NCI-H2107 treated with DMSO at 0.1 percent for 48 hours (cell line): ENCODE measurements around the gene APOF.
"Not testable (repeated sequence)": the region's sequence is repeated elsewhere in the genome, so short reads cannot be mapped to it uniquely, and the experiment has no call there.

Experiments used
- DNase-seq: peaks from one replicate; lab custom pipeline; 2025; ENCODE audit not compliant: unreplicated experiment; lab: John Stamatoyannopoulos, UW

APOF gene

DNA sequence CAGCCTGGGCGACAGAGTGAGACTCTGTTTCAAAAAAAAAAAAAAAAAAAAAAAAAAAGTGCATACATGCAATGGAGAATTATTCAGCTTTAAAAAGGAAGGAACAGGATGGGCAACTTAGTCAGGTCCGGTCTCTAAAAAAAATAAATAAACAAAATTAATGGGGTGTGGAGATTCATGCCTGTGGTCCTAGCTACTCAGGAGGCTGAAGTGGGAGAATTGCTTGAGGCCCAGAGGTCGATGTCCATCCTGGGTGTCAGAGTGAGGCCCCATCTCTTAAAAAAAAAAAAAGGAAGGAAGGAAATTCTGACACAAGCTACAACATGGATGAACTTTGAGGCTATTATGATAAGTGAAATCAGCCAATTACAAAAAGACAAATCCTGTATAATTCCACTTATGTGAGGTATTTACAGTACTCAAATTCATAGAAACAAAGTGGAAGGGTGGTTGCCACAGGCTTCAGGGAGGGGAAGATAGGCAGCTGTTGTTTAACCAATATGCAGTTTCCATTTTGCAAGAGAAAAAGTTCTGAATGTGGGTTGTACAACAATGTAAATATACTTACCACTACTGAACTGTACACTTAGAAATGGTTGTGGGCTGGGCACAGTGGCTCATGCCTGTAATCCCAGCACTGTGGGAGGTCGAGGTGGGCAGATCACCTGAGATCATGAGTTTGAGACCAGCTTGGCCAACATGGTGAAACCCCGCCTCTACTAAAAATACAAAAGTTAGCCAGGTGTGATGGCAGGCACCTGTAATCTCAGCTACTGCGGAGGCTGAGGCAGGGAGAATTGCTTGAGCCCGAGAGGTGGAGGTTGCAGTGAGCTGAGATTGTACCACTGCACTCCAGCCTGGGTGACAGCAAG lies 12.3 kb upstream of the APOF start:
- DNase-seq = no peak

DNA sequence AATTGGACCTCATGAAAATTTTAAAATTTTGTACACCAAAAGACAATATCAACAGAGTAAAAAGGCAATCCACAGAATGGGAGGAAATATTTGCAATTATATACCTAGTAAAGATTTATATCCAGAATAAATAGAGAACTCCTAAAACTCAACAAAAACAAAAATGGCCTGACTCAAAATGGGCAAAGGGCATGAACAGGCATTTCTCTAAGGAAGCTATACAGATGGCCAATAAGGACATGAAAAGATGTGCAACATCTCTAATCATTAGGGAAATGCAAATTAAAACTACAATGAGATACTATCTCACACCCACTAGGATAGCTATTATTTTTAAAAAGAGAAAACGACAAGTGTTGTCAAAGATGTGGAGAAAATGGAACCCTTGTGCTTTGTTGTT lies 10.9 kb upstream of the APOF start:
- DNase-seq = no peak

DNA sequence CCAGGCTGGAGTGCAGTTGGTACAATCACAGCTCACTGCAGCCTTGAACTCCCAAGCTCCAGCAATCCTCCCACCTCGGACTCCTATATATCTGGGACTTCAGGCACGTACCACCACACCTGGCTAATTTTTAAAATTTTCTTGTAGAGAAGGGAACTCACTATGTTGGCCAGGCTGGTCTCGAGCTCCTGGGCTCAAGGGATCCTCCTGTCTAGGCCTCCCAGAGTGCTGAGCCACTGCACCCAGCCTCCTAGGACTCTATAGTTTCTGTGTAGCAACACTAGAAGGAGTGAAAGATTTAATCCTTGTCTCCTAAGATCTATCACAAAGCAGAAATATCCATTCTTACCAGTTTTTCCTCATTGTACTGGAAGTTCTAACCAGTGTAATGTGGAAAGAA lies 4.3 kb upstream of the APOF start:
- no peak for DNase-seq

- DNase-seq = no peak
These were observed 1.0 kb downstream of the APOF start for GRCh38 chr12:56361487-56362129.

DNA sequence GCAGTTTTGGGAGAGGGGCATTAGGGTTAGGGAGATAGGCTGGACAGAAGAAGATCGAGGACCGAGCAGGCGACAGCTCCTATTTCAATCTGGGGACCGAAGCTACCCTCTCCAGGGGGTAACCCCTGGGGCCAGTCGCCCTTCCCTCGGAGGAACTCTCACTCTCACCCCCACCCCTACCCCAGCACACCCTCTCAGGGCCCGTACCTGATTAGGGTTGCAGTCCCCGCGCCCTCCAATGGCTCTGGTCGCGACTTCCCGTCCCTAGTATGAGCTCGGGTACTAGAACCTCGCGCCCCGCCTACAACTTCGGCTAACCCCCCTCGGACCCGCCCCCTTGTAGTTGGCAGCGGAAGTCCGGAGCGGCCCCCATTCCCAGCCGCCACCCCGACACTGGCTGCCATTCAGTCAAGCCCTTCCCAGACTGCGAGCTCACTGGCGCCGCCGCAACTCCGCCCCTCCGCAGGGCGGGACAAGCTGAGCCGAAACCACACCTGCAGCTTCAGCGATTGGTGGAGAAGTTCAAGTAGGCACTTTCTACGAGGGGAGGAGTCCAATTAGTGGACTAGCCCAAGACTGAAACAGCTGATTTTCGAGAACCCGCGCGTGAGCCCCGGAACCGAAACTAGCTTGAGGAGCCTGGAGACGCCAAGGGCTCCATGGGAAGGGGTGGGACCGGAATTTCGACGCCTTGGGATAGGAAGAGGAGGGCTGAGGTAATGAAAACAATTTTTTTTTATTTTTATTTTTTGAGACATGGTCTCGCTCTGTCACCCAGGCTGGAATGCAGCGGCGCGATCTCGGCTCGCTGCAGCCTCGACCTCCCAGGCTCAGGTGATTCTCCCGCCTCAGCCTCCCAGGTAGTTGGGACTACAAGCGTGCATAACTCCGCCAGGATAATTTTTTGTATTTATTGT lies 2.5 kb downstream of the APOF start, which contains the start of gene STAT2:
Gene STAT2, minus strand, starts transcription at position 257 of the 917 bp plus-strand sequence. CDS start 3,536 bp downstream, outside the sequence.
- peak; percentile 99 for DNase-seq

DNA sequence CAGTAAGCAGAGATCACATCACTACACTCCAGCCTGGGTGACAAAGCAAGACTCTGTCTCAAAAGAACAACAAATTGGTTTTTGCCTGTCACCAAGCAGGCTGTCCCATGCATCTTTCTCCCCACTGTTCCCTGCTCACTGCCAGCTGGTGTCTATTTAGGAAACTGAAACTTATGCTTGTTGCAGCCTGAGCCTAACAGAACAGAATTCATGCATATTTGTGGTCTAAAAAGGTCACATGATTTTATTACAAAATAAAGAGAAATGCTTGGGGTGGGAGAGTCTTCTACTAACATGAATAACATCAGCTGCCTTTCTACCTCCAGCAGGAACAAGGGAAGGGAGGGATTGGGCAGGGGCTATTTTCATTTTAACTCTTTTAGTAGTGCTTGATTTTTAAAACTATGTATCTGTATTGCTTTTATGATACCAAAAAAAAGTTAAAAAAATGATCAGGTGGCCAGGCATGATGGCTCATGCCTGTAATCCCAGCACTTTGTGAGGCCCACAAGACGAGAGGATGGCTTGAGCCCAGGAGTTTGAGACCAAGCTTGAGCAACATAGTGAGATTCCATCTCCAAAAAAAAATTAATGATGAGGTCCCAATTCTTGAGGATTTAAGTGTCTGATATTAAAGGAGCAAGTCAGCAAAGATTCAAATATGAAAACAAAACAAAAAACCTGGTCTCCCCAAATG lies 3.7 kb downstream of the APOF start:
- no peak for DNase-seq

GRCh38 chr12:56351325-56351724 lies 11.3 kb downstream of the APOF start:
- no peak for DNase-seq

DNA sequence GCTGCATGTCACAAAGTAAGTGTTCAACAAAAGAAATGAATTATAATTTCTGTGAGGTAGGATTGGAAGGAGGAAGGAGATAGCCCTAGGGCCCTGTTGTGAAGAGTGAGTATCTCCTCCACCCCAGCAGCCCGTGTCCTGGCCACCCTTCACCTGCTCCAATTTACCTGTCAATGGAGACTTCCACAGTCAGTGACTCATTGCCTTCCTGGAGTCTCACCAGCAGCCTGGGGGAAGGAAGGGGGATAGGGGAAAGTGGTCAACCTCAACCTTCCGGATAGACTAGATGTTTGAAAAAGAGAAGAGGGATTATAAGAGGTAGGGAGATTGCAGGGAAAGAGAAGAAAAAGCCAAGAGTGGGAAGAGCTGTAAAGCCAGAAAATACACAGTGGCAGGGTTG lies 12.0 kb downstream of the APOF start:
- DNase-seq = no peak

DNA sequence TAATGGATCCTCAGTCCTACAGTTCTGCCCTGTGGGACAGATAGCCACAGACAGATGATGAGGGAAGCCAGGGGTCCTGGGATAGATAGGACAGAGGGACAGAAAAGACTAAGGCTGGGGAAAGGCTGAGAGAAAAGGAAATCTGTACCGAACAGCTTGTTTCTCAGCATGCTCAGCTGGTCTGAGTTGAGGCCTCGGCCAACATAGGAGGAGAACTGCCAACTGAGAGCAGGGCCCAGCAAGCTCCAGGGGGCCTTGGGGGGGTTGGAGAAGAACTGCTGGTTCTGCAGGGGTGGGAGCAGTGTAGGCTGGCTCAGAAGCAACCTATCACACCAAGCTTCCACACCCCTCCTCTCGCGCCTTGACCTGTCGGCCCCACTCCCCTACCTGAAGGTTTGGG lies 13.9 kb downstream of the APOF start:
- no peak for DNase-seq

DNA sequence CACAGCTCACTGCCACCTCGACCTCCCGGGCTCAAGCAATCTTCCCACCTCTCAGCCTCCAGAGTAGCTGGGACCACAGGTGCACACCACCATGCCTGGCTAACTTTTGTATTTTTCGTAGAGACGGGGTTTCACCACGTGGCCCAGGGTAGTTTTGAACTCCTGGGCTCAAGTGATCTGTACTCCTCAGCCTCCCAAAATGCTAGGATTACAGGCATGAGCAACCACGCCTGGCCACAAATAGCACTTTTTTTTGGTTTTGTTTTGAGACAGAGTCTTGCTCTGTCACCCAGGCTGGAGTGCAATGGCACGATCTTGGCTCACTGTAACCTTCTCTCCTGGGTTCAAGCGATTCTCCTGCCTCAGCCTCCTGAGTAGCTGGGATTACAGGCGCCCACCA lies 15.4 kb downstream of the APOF start:
- DNase-seq = not testable (repeated sequence)

- DNase-seq = no peak
These were observed 16.0 kb downstream of the APOF start for GRCh38 chr12:56346675-56347074.

GRCh38 chr12:56342290-56342689 lies 20.4 kb downstream of the APOF start:
- DNase-seq = not testable (repeated sequence)

DNA sequence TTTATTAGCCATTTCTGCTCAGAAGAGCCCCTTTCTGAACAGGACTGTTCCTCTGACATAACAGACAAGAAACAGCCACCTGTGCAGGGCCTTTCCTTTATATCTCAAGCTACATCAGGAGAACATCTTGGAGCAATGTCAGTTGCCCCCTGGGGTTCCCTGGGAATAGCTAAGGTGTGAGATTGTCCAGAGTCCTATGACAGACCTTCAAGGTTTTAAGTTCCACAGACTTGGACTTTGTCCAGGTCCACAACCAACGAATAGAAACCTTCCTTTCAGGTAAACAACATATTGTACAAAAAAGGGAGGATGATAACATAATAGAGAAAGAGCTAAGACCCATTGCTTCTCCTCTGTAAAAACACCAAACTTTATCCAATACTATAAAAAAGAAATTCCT lies 21.0 kb downstream of the APOF start:
- DNase-seq = no peak

- DNase-seq = no peak
These were observed 23.6 kb downstream of the APOF start for GRCh38 chr12:56339158-56339422.

DNA sequence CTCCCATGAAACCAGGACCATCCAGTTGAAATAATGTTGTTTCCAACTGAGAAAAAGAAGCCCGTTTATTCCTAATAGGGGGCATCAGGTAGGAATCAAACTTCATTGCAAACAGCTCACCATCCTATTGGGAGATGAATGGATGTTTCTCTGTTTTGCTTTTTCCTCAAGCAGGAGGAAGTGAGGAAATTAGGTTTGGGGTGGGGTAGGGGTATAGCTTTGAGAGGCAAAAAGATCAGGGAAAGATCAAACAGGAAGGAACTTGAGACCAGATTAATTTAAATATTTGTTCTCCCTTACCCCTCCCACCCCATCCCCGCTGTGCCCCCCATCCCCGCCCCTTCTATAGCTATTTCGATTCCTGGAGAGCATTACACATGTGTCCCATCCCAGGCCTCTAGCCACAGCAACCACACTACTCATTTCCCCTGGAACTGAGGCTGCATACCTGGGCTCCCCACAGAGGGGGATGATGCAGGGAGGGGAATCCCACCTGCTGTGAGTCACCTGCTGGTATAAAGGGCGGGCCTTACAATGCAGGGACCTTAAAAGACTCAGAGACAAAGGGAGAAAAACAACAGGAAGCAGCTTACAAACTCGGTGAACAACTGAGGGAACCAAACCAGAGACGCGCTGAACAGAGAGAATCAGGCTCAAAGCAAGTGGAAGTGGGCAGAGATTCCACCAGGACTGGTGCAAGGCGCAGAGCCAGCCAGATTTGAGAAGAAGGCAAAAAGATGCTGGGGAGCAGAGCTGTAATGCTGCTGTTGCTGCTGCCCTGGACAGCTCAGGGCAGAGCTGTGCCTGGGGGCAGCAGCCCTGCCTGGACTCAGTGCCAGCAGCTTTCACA lies 24.1 kb downstream of the APOF start, which contains the start of gene IL23A:
Gene IL23A, plus strand, starts transcription at position 577 of the 850 bp plus-strand sequence. Its CDS starts 161 bp downstream, at position 738.
- DNase-seq = peak; percentile 83

- DNase-seq = no peak
These were observed 24.9 kb downstream of the APOF start for GRCh38 chr12:56337753-56338251.

- DNase-seq = no peak
These were observed 26.1 kb downstream of the APOF start for GRCh38 chr12:56336361-56337167.

- DNase-seq = not testable (repeated sequence)
These were observed 27.1 kb downstream of the APOF start for GRCh38 chr12:56335527-56335926.

GRCh38 chr12:56334490-56334793 lies 28.2 kb downstream of the APOF start:
- DNase-seq = no peak
